PC-9 (cell line): Measurements from ENCODE around the gene ZNF778. TPM values are rescaled to one million over a fixed set of nuclear protein-coding genes. Genes with fewer than 3 reads are reported as not detected.

Experiments
- BruUV-seq: library from RNA; stranded (reverse); fragments of 400-500 nt; replicated peaks from 2 replicates; lab custom pipeline; 2021; lab: Mats Ljungman, UMichigan
- CTCF ChIA-PET: fragments of 300-600 bp; sonication (Branson Sonifier 250); formaldehyde crosslinking; loops from one replicate; lab custom pipeline; 2022; ENCODE audit warnings: antibody characterized with exemption; lab: Charles Lee
- POLR2A ChIA-PET: fragments of 300-600 bp; sonication (Branson Sonifier 250); formaldehyde crosslinking; loops from one replicate; lab custom pipeline; 2022; ENCODE audit warnings: antibody characterized with exemption; ENCODE audit not compliant: unreplicated experiment; lab: Charles Lee
- DNase-seq, 2 experiments: peaks; one replicate each; pipeline versions ENCODE4 v3.0.0 to v3.0.0-alpha.2; 2015 to 2022; ENCODE audit warnings: mixed read lengths in 1 of 2
- H2AFZ ChIP-seq: fragments of 200-600 bp; sonication (generic); 2 replicates; pipeline ENCODE4 v1.8.1; 2017; ENCODE audit warnings: antibody characterized with exemption
- H3F3A ChIP-seq: fragments of 200-600 bp; sonication (generic); 2 replicates; pipeline ENCODE4 v1.8.1; 2017; ENCODE audit warnings: antibody characterized with exemption, mild to moderate bottlenecking, low read depth; ENCODE audit not compliant: insufficient read depth
- H3K27ac ChIP-seq: fragments of 200-600 bp; sonication (generic); 2 replicates; pipeline ENCODE4 v1.6.1; 2016; ENCODE audit warnings: mixed run types
- H3K27me3 ChIP-seq: fragments of 200-600 bp; sonication (generic); 2 replicates; pipeline ENCODE4 v1.6.1; 2016; ENCODE audit warnings: low read depth, mixed run types; ENCODE audit not compliant: insufficient read depth
- H3K36me3 ChIP-seq: fragments of 200-600 bp; sonication (generic); 2 replicates; pipeline ENCODE4 v1.6.1; 2016; ENCODE audit warnings: low read depth, mixed run types
- H3K4me1 ChIP-seq: fragments of 200-600 bp; sonication (generic); replicated peaks from 2 replicates; pipeline ENCODE4 v1.6.1; 2016; ENCODE audit warnings: mixed run types; ENCODE audit not compliant: insufficient read depth
- H3K4me2 ChIP-seq: fragments of 200-600 bp; sonication (generic); 2 replicates; pipeline ENCODE4 v1.6.1; 2017; ENCODE audit warnings: mixed run types
- H3K4me3 ChIP-seq: fragments of 200-600 bp; sonication (generic); 2 replicates; pipeline ENCODE4 v1.6.1; 2016; ENCODE audit warnings: mixed run types
- H3K79me2 ChIP-seq: fragments of 200-600 bp; sonication (generic); 2 replicates; pipeline ENCODE4 v1.6.1; 2017; ENCODE audit warnings: low read depth, mixed run types
- H3K9me2 ChIP-seq: fragments of 200-600 bp; sonication (generic); 2 replicates; pipeline ENCODE4 v1.8.1; 2017; ENCODE audit warnings: mild to moderate bottlenecking; ENCODE audit not compliant: insufficient read depth
- H3K9me3 ChIP-seq: fragments of 200-600 bp; sonication (generic); 2 replicates; pipeline ENCODE4 v1.8.1; 2016; ENCODE audit warnings: low read depth; ENCODE audit not compliant: insufficient read depth
- H4K20me1 ChIP-seq: fragments of 200-600 bp; sonication (generic); 2 replicates; pipeline ENCODE4 v1.8.1; 2017; ENCODE audit not compliant: insufficient read depth
- CTCF ChIP-seq: fragments of 200-600 bp; sonication (generic); conservative IDR thresholded peaks from 2 replicates; pipeline ENCODE4 v1.6.1; 2017; ENCODE audit warnings: mixed run types, antibody characterized with exemption, mild to moderate bottlenecking, moderate library complexity
- EZH2 ChIP-seq: fragments of 200-600 bp; sonication (generic); IDR thresholded peaks from 2 replicates; pipeline ENCODE4 v1.8.0; 2017; ENCODE audit warnings: antibody characterized with exemption, low read depth
- intact Hi-C: fragments of 100-400 bp; cut with micrococcal nuclease; formaldehyde crosslinking; loops from one replicate; pipeline ENCODE4 v1.10.0; 2022; ENCODE audit not compliant: unreplicated experiment
- total RNA-seq: library from RNA; stranded (reverse); gene quantifications from 2 replicates; pipeline ENCODE4 v1.2.3, GENCODE V29; 2021

ZNF778 gene
- total RNA-seq, 1 experiment from 2014 or later, result 9.5 TPM

DNA sequence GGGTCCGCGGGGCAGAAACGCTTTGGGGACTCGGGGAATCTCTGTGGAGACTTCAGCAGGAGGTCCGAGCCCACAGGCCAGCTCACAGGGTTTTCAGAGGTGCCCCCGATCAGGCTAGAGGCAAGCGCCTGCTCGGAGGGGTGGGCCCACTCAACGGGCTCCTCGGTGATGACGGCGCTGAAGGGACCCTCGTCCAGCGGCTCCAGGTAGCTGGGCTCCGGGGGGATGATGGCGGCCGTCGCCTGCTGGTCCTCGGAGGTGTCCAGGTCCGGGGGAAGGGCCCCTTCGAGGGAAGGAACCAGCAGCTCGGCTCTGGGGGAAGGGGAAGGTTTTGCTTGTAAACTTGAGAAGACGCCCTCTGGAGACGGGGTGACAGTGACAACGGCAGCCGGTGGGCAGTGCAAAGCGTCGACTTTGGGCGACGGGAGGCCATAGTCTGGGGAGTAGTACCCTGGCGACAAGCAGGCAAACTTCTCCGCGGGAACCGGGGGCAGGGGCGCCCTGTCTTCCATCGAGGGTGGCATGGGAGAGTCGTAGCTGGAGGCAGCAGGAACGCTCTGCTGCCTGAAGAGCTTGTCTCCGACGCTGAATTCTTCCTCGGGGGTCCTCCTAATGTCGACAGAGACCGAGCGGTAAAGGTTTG, 63.2 kb downstream of the ZNF778 start:
- H3K27ac ChIP-seq, result no peak overlapping the region
- DNase-seq, result no peak
- no peaks in the 10 kb centered on the region for H3K27me3 ChIP-seq
- no peaks in the 10 kb centered on the region for H3K9me3 ChIP-seq
- H3K9me2 ChIP-seq, result no peaks in the 10 kb centered on the region
- H3K4me3 ChIP-seq, result no peak overlapping the region
- intact Hi-C loops, result no loop called here
- peaks cover 19% of the 10 kb centered on the region; the same call in 1 of the 2 replicates for H3F3A ChIP-seq
- no TSS peak for BruUV-seq
- H3K4me1 ChIP-seq, result no peaks in the 10 kb centered on the region
- H3K79me2 ChIP-seq, result no peaks in the 10 kb centered on the region
- H4K20me1 ChIP-seq, result peaks cover 69% of the 10 kb centered on the region
- H2AFZ ChIP-seq, result no peak overlapping the region
- ChIA-PET POLR2A (no interaction called here), CTCF (no interaction called here)
- no peak for TF ChIP-seq EZH2
- no peak for TF ChIP-seq CTCF
- no peak overlapping the region for H3K4me2 ChIP-seq
- peaks cover 12% of the 10 kb centered on the region for H3K36me3 ChIP-seq

DNA sequence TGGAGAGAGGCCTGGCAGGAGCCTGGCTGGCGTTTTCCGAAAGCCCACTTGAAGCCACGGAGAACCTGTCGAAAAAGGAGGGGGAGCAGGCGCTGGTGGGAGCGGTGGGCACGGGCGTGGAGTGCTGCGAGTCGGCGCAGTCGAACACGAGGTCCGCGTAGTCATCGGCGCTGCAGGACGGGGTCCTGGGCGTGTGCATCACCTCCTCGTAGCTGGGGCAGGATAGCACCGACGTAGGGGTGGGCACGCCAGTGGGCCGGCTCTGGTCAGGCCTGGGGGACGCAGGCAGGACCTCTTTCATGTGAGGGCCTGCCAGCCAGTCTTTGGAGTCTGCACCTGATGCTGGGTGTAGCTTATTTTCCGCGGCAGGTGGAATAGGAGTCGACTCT, 63.7 kb downstream of the ZNF778 start:
- TF ChIP-seq EZH2 (no peak), CTCF (no peak)
- Histone ChIP-seq H3K9me3 (no peaks in the 10 kb centered on the region), H3K36me3 (peaks cover 17% of the 10 kb centered on the region; the same call in 1 of the 2 replicates), H3K9me2 (no peaks in the 10 kb centered on the region), H3K4me2 (no peak overlapping the region), H4K20me1 (peaks cover 64% of the 10 kb centered on the region), H2AFZ (no peak overlapping the region), H3K79me2 (no peaks in the 10 kb centered on the region), H3K4me1 (no peaks in the 10 kb centered on the region), H3K27me3 (no peaks in the 10 kb centered on the region), H3K27ac (no peak overlapping the region), H3F3A (peaks cover 20% of the 10 kb centered on the region; the same call in 1 of the 2 replicates), H3K4me3 (no peak overlapping the region)
- no peak for DNase-seq
- no TSS peak for BruUV-seq
- ChIA-PET POLR2A (no interaction called here), CTCF (no interaction called here)
- intact Hi-C loops, result no loop called here

GRCh38 chr16:89281829-89282228, 64.3 kb downstream of the ZNF778 start:
- Histone ChIP-seq H4K20me1 (peaks cover 63% of the 10 kb centered on the region), H3K9me2 (no peaks in the 10 kb centered on the region), H3F3A (peaks cover 25% of the 10 kb centered on the region; the same call in 1 of the 2 replicates), H3K4me2 (no peak overlapping the region), H3K4me3 (no peak overlapping the region), H2AFZ (no peak overlapping the region), H3K27ac (no peak overlapping the region), H3K79me2 (no peaks in the 10 kb centered on the region), H3K36me3 (peaks cover 23% of the 10 kb centered on the region; the same call in 1 of the 2 replicates), H3K9me3 (no peaks in the 10 kb centered on the region), H3K4me1 (no peaks in the 10 kb centered on the region), H3K27me3 (no peaks in the 10 kb centered on the region)
- ChIA-PET CTCF (interaction anchor here (0.6 kb wide), 1 partner anchor 17 kb away, joined by 4 read pairs; no protein-coding TSS in a partner anchor), POLR2A (no interaction called here)
- no TSS peak for BruUV-seq
- TF ChIP-seq CTCF, result no peak
- TF ChIP-seq EZH2, result no peak
- intact Hi-C loops, result no loop called here
- no peak for DNase-seq
